GM21390 (cell line): ENCODE results near the gene EFTUD2.

Source experiments
- ATAC-seq: cut with Tn5 transposase; IDR thresholded peaks from one replicate; pipeline ENCODE4 v1.9.1; 2021; ENCODE audit not compliant: unreplicated experiment

The EFTUD2 gene

DNA sequence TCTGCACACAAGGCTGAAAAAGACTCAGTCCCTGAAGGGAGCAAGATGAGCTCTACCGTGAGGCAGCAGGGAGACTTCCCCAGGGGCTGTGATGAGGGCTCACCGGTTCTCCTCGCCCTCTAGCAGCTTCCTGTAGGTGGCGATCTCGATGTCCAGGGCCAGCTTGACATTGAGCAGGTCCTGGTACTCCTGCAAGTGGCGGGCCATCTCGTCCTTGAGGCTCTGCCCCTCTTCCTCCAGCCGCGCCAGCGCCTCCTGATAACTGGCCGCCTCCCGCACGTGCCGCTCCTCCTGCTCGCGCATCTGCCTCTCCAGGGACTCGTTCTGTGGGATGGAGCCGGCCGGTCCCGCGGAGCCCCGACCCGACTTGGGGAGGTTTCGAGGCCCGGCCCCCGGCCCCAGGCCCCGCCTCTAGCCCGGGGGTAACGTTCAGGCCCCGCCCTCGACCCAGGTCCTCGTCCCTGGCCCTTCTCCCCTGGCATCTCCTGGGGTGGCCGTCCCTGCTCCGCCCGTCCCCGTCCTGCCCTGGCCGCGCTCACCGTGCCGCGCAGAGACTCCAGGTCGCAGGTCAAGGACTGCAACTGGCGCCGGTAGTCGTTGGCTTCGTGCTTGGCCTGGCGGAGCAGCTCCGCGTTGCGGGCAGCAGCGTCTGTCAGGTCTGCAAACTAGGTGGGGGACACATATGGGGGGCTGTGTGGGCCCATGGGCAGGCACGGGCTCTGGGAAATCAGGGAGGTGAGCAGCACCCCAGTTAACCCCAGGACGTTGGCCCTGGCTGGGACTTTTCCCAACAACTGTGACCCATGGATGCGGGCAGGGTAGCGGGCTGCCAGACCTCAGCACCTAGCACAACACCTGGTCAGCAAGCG is 12.1 kb upstream of the EFTUD2 start:
- ATAC-seq: no peak

- ATAC-seq: no peak
Observed at GRCh38 chr17:44910231-44911106, 11.2 kb upstream of the EFTUD2 start.

DNA sequence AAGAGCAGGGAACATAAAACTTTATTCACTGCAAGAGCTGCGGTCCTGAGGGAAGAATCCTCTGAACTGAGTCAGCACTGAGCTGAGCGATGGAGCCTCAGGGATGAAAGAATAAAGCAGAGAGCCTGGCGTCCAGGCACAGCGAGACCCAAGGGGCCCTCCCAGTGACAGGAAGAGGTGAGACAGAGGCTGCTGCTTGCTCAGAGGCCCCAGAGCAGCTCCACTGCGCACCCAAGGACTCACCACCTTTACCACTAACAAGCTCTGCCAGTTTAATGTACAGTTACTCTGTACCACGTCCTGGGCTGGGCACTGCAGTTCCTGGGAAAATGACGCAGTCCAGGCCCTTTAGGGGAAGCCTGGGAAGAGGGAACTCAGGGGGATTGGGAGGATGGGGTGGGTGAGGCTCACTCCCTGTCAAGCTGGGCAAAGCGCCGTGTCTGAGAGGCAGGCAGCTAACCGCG is 10.5 kb upstream of the EFTUD2 start:
- ATAC-seq: no peak

GRCh38 chr17:44908761-44909326 is 9.6 kb upstream of the EFTUD2 start:
- ATAC-seq: no peak

GRCh38 chr17:44907729-44908470 is 8.7 kb upstream of the EFTUD2 start:
- ATAC-seq: no peak

GRCh38 chr17:44906763-44907728 is 7.8 kb upstream of the EFTUD2 start:
- no peak for ATAC-seq

DNA sequence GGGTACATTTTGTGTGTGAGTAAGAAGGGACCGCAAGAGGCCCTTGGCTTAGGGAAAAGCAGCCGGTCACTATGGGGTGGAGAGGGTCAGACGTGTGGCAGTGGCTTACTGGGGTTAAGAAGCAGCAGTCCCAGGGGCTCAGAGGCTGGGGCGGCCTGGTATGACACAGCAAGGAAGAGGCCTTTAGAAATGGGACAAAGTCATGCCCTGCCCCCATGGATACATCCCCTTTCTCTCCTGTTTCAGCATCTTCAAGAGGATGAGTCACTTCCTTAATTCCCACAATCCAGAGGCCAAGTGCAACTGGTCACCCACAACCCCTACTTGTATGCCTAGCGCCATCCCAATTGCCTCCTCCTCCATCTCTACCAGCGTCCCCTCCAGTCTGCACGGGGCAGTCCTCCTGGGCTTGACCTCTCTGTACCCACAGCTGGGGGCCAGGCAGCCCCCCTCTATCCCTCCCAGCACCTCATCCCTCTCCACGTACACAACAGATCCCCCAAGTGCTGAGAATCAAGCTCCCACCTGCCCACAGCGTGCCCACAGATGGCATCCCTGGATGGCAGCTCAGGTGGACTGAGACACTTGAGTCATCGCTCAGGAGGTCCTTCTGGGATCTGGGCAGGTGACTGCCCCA is 6.9 kb upstream of the EFTUD2 start:
- no peak for ATAC-seq

DNA sequence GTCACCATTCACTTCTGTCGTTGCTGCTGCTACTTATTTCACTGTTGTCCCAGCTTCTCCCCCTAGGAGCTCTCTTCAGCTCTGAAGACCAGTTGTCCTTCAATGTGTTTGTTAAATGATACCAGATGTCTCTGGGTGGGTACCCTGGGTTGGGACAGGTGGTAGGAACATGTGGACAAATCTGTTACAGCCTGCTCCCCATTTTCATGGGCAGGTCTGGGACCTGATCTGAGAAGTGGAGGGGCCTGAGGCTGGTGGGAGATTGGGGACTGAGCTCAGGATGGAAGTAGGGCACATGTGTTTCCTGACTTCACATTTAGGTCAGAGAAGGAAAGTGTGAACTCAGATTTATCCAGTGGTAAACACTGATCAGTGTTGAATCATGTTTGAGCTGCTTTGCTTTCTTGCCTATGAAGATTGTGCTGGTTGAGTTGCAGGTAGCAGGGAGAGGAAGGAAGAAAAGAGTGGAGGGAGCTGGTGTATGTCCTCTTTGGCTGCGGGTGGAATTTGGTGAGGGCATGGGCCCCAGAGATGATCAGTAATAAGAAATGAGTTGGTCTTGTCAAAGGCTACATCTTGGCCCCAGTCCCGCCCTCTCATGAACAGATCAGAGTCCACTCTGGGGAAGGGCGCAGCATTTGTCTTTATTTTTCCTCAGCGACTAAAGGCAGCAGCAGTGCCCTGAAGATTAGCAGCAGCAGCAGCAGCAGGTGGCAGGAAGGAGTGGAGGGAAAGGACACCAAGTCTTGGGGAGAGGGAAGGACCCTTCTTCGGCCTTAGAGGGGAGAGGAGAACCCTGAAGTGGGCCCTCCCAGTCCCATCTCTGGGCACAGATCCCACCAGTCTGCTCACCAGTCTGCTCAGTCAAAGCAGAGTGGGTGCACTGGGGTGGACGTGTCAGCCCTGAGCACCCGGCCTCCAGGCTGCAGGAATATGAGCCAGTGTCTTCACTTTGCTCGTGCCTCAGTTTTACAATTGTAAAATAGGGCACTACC is 6.1 kb upstream of the EFTUD2 start:
- no peak for ATAC-seq

- ATAC-seq: no peak
Observed at GRCh38 chr17:44904001-44904984, 5.0 kb upstream of the EFTUD2 start.

DNA sequence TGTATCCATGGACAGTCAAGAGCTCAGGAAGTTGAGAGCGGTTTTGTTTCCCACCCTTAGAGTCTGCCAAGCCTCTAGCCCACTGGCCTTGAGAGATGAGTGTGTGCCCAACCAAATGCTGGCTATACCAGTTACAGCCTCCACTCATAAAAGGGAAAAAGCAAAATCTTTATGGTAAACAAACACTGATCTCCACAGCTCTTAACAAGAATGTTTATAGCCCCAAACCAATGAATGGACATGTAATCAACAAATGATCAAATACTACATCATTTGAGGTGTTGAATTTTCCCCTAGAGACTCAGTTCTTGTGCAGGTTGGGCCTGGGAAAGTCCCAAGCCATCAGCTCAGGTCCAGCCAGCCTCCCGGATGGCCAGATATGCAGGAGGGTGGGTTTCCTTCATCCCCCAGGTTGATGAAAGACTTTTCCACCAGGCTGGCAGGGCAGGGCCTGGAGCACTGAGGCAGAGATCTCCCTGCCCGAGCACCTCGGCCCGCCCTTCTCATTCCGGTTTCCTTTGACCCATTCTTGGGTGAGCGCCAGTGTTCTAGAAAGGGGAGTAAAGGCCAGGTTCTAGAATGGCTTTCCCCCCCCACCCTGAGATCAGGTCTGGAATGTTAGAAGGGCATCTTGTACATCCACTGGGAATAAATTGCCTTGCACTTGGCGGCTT is 3.9 kb upstream of the EFTUD2 start:
- no peak for ATAC-seq

DNA sequence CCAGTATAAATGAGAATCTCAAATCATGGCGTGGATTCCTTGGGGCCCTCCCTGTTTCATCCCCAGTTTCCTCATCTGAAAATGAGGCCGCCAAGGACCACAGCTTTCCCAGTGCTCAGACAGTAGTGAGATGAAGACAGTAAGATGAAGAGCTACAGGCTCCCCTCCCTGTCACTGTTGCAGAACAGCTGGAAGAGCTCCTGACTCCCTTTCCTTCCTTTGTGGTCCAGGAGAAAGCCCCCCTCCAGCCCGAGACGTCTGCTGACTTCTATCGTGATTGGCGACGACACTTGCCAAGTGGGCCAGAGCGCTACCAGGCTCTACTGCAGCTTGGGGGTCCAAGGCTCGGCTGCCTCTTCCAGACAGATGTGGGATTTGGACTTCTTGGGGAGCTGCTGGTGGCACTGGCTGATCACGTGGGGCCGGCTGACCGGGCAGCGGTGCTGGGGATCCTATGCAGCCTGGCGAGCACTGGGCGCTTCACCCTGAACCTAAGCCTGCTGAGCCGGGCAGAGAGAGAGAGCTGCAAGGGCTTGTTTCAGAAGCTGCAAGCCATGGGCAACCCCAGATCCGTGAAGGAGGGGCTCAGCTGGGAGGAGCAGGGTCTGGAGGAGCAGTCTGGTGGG is 3.0 kb upstream of the EFTUD2 start:
- ATAC-seq: no peak

- no peak for ATAC-seq
Observed at GRCh38 chr17:44901411-44901921, 2.2 kb upstream of the EFTUD2 start.

- no peak for ATAC-seq
Observed at GRCh38 chr17:44900894-44901293, 1.6 kb upstream of the EFTUD2 start.

- ATAC-seq: no peak
Observed at GRCh38 chr17:44898768-44899073, 524 bp downstream of the EFTUD2 start.

DNA sequence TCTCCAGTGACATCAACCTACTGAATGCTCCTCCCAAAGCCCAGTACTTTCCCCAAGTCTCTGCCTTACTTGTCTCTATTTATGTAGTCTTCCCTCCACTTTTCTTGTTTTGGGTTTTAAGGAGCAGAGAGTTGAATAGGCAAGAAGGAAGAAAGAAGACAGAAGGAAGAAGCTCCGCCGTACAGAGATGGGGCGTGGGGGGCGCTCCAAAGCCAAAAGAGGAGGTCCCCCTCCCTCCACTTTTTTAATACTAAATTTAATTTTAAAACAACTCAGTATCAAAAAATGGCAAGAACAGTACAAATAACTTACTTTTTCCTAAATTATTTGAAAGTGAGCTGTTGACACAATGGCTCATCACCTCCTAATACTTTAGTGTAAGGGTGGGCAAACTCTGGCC is 4.6 kb downstream of the EFTUD2 start:
- ATAC-seq: no peak

- no peak for ATAC-seq
Observed at GRCh38 chr17:44892250-44892649, 7.0 kb downstream of the EFTUD2 start.
